Erythroblast (primary cell): ENCODE measurements around the gene ATP2B3.

Experiments
- GATA1 ChIP-seq: IDR thresholded peaks from 2 replicates; pipeline ENCODE4 v1.6.1; 2011; ENCODE audit warnings: low read depth, mild to moderate bottlenecking, control low read depth, low read length, moderate library complexity
- POLR2A ChIP-seq: IDR thresholded peaks from 2 replicates; pipeline ENCODE4 v1.6.1; 2011; ENCODE audit warnings: mild to moderate bottlenecking, low read length

- TF ChIP-seq POLR2A (no peak), GATA1 (no peak)
Observed at GRCh38 chrX:153595387-153595786, 77.9 kb downstream of the ATP2B3 start.
